Glutamatergic neuron (in vitro differentiated cells): ENCODE results near the gene SYT2. TPM values are rescaled to one million over a fixed set of nuclear protein-coding genes. Genes with fewer than 3 reads are reported as not detected.

Source experiments
- DNase-seq: peaks from one replicate; pipeline ENCODE4 v3.0.0; 2022
- H3K27ac Mint-ChIP-seq: one replicate; pipeline ENCODE4 v1.8.0; 2020; ENCODE audit warnings: mild to moderate bottlenecking, mixed read lengths, inconsistent platforms; ENCODE audit not compliant: unreplicated experiment
- H3K27me3 Mint-ChIP-seq: one replicate; pipeline ENCODE4 v1.8.0; 2020; ENCODE audit warnings: mild to moderate bottlenecking, moderate library complexity, mixed read lengths, inconsistent platforms; ENCODE audit not compliant: unreplicated experiment
- H3K36me3 Mint-ChIP-seq: one replicate; pipeline ENCODE4 v1.8.0; 2020; ENCODE audit warnings: mild to moderate bottlenecking, mixed read lengths, inconsistent platforms; ENCODE audit not compliant: unreplicated experiment
- H3K4me1 Mint-ChIP-seq: one replicate; pipeline ENCODE4 v1.8.0; 2020; ENCODE audit warnings: mild to moderate bottlenecking, low read depth, mixed read lengths, inconsistent platforms; ENCODE audit not compliant: unreplicated experiment
- H3K4me3 Mint-ChIP-seq: one replicate; pipeline ENCODE4 v1.8.0; 2020; ENCODE audit warnings: mild to moderate bottlenecking, mixed read lengths, inconsistent platforms; ENCODE audit not compliant: unreplicated experiment
- H3K9me3 Mint-ChIP-seq: one replicate; pipeline ENCODE4 v1.8.0; 2020; ENCODE audit warnings: mild to moderate bottlenecking, moderate library complexity, mixed read lengths, inconsistent platforms; ENCODE audit not compliant: unreplicated experiment
- CTCF ChIP-seq: fragments of 200-600 bp; sonication (generic); IDR thresholded peaks from one replicate; pipeline ENCODE4 v1.5.0; 2021; ENCODE audit not compliant: partially characterized antibody, unreplicated experiment
- total RNA-seq: library from RNA; stranded (reverse); fragmentation: NEBNext Ultra II Directional; extraction: Animal tissue kit (Norgen Biotek cat#: 25700); gene quantifications from one replicate; pipeline ENCODE4 v1.2.1, GENCODE V29; 2021; ENCODE audit not compliant: unreplicated experiment

The SYT2 gene
- total RNA-seq, 1 donor from 2014 or later = 2.6 TPM

- Mint-ChIP-seq H3K4me1 (peaks cover 37% of the 10 kb centered on the region), H3K4me3 (no peak overlapping the region), H3K27me3 (no peaks in the 10 kb centered on the region), H3K9me3 (peaks cover 2% of the 10 kb centered on the region), H3K36me3 (peaks cover 7% of the 10 kb centered on the region), H3K27ac (peak overlapping the region; percentile 19)
- TF ChIP-seq CTCF = no peak
- DNase-seq = no peak
Measured at GRCh38 chr1:202579806-202580205, 130.4 kb downstream of the SYT2 start.

GRCh38 chr1:202578565-202578964, 131.7 kb downstream of the SYT2 start:
- TF ChIP-seq CTCF = no peak
- peaks cover 2% of the 10 kb centered on the region for H3K9me3 Mint-ChIP-seq
- peak overlapping the region; percentile 93 for H3K27ac Mint-ChIP-seq

GRCh38 chr1:202578001-202578504, 132.2 kb downstream of the SYT2 start:
- peaks cover 2% of the 10 kb centered on the region for H3K9me3 Mint-ChIP-seq
- no peak for TF ChIP-seq CTCF
- H3K4me3 Mint-ChIP-seq = peak overlapping the region; percentile 53
- DNase-seq = no peak
- H3K36me3 Mint-ChIP-seq = peaks cover 7% of the 10 kb centered on the region
- H3K4me1 Mint-ChIP-seq = peaks cover 38% of the 10 kb centered on the region
- peak overlapping the region; percentile 93 for H3K27ac Mint-ChIP-seq
- no peaks in the 10 kb centered on the region for H3K27me3 Mint-ChIP-seq

More at GRCh38 chr1:202578565-202578964, 131.7 kb downstream of the SYT2 start:
- Mint-ChIP-seq H3K36me3 (peaks cover 7% of the 10 kb centered on the region), H3K4me1 (peaks cover 38% of the 10 kb centered on the region), H3K4me3 (peak overlapping the region; percentile 36), H3K27me3 (no peaks in the 10 kb centered on the region)
- DNase-seq = no peak

DNA sequence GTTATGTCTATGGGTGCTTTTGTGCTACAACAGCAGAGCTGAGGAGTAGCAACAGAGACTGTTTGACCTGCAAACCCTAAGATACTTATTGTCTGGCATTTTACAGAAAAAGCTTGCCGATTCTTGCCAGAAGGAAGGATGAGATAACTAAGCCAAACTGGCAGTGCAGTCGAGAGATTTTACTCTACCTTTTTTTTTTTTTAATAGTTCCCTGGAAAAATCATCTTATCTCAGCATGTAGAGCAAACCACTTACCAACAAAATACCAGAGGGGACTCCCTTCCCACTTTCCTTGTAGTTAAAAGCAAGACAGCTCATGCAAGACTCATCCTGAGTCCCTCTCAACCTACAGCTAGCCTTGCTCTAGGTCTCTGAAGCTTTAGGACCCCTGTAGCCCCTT, 132.9 kb downstream of the SYT2 start:
- H3K27me3 Mint-ChIP-seq = no peaks in the 10 kb centered on the region
- no peak overlapping the region for H3K27ac Mint-ChIP-seq
- peaks cover 38% of the 10 kb centered on the region for H3K4me1 Mint-ChIP-seq
- peak overlapping the region; percentile 48 for H3K4me3 Mint-ChIP-seq
- DNase-seq = no peak
- no peak for TF ChIP-seq CTCF
- H3K36me3 Mint-ChIP-seq = peaks cover 7% of the 10 kb centered on the region
- H3K9me3 Mint-ChIP-seq = peaks cover 2% of the 10 kb centered on the region

DNA sequence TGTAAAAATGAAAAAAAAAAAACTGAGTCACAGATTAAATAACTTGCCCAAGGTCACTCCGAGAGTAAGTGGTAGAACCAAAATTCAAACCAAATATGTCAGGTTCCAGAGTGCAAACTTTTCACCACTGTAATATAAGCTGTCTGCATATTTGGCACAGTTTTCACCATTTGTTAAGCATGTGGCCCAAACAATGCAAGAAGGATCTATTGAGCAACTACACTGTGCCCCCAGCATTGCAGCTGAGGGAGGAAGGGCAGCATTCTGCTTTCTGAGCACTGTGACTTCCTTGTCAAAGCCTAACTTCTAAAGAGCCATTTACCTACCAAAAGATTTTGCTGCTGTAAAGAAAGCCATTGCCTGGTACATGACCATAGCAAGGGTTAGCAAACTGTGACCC, 133.4 kb downstream of the SYT2 start:
- Mint-ChIP-seq H3K4me3 (no peak overlapping the region), H3K27ac (no peak overlapping the region), H3K36me3 (peaks cover 7% of the 10 kb centered on the region), H3K27me3 (no peaks in the 10 kb centered on the region), H3K9me3 (peaks cover 2% of the 10 kb centered on the region), H3K4me1 (peaks cover 38% of the 10 kb centered on the region)
- no peak for TF ChIP-seq CTCF
- no peak for DNase-seq
